MM.1S (cell line): ENCODE results near the gene AANAT.
A peak's percentile ranks its signal among the peaks of the same experiment; 100 is the strongest.

ENCODE experiments used
- DNase-seq: peaks from one replicate; pipeline ENCODE4 v3.0.0-alpha.2; 2015
- H2AFZ ChIP-seq: fragments of 300-600 bp; sonication (generic); 2 replicates; pipeline ENCODE4 v1.6.0; 2016; ENCODE audit warnings: antibody characterized with exemption, low read length
- H3F3A ChIP-seq: fragments of 300-600 bp; sonication (generic); 2 replicates; pipeline ENCODE4 v1.6.1; 2016; ENCODE audit warnings: mild to moderate bottlenecking, antibody characterized with exemption, low read length, moderate library complexity, mixed read lengths; ENCODE audit not compliant: insufficient read depth
- H3K27ac ChIP-seq: fragments of 300-600 bp; sonication (generic); 2 replicates; pipeline ENCODE4 v1.5.1; 2016; ENCODE audit warnings: mild to moderate bottlenecking, low read length
- H3K27me3 ChIP-seq: fragments of 300-600 bp; sonication (generic); replicated peaks from 2 replicates; pipeline ENCODE4 v1.6.0; 2016; ENCODE audit warnings: low read length; ENCODE audit not compliant: insufficient read depth
- H3K36me3 ChIP-seq: fragments of 300-600 bp; sonication (generic); replicated peaks from 2 replicates; pipeline ENCODE4 v1.6.1; 2016; ENCODE audit warnings: mild to moderate bottlenecking, low read length, mixed read lengths; ENCODE audit not compliant: insufficient read depth
- H3K4me1 ChIP-seq: fragments of 300-600 bp; sonication (generic); 2 replicates; pipeline ENCODE4 v1.6.1; 2016; ENCODE audit warnings: low read length, mixed read lengths
- H3K4me2 ChIP-seq: fragments of 300-600 bp; sonication (generic); 2 replicates; pipeline ENCODE4 v1.6.0; 2016; ENCODE audit warnings: low read depth, low read length
- H3K4me3 ChIP-seq: fragments of 300-600 bp; sonication (generic); 2 replicates; pipeline ENCODE4 v1.5.1; 2016; ENCODE audit warnings: low read length, mixed read lengths
- H3K79me2 ChIP-seq: fragments of 300-600 bp; sonication (generic); 2 replicates; pipeline ENCODE4 v1.6.1; 2016; ENCODE audit warnings: mixed run types, low read length, mixed read lengths
- H3K9ac ChIP-seq: fragments of 300-600 bp; sonication (generic); 2 replicates; pipeline ENCODE4 v1.6.1; 2016; ENCODE audit warnings: low read length, mixed read lengths
- H3K9me2 ChIP-seq: fragments of 300-600 bp; sonication (generic); replicated peaks from 2 replicates; pipeline ENCODE4 v1.6.1; 2016; ENCODE audit warnings: mild to moderate bottlenecking, low read length, mixed read lengths; ENCODE audit not compliant: insufficient read depth
- H3K9me3 ChIP-seq: fragments of 300-600 bp; sonication (generic); replicated peaks from 2 replicates; pipeline ENCODE4 v1.6.1; 2016; ENCODE audit warnings: mild to moderate bottlenecking, low read length, mixed read lengths; ENCODE audit not compliant: insufficient read depth
- H4K20me1 ChIP-seq: fragments of 300-600 bp; sonication (generic); 2 replicates; pipeline ENCODE4 v1.6.1; 2016; ENCODE audit warnings: mild to moderate bottlenecking, low read length, moderate library complexity, mixed read lengths; ENCODE audit not compliant: insufficient read depth
- EZH2 ChIP-seq: fragments of 300-600 bp; sonication (generic); optimal IDR thresholded peaks from 2 replicates; pipeline ENCODE3; 2017; ENCODE audit warnings: low read depth, mild to moderate bottlenecking, antibody characterized with exemption, low read length, mixed read lengths
- EZH2phosphoT487 ChIP-seq: fragments of 300-600 bp; sonication (generic); IDR thresholded peaks from 2 replicates; pipeline ENCODE4 v1.6.1; 2018; ENCODE audit warnings: antibody characterized with exemption, low read length
- TF ChIP-seq, protein P1 (sequence below): fragments of 300-600 bp; sonication (generic); IDR thresholded peaks from 2 replicates; pipeline ENCODE4 v1.5.1; 2016; ENCODE audit warnings: antibody characterized with exemption, low read length, mixed read lengths

Gene AANAT

DNA sequence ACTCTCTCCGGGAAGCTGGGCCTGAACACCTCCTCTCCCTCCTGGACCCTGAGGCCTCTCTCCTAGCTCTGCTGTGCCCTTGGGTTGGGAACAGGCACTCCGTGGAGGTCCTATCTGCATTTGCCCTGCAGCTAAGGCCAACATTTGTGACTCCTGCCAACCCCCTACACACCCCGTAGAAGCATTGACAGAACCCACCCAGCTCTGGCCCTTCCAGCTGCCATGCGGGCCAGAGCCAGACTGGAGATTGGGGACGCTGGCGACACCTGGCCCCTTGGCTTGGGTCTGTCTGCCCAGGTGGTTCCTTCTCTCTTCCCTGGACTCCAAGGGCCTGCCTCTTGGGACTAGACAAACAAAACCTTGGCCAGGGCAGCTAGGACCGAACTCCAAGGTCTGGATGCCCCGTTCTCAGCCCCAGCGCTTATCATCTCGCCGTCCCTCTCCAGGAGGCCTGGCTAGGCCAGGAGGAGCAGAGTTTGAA lies 34.5 kb downstream of the AANAT start:
- Histone ChIP-seq H3K9me3 (no peaks in the 10 kb centered on the region), H3K9me2 (no peaks in the 10 kb centered on the region), H4K20me1 (no peaks in the 10 kb centered on the region), H3K4me1 (peaks cover 39% of the 10 kb centered on the region), H3F3A (no peaks in the 10 kb centered on the region), H3K4me3 (peak overlapping the region; percentile 62), H3K27ac (peak overlapping the region; percentile 41; the same call in 1 of the 2 replicates), H3K79me2 (peaks cover 43% of the 10 kb centered on the region), H3K4me2 (peak overlapping the region; percentile 91), H3K9ac (peak overlapping the region; percentile 49; the same call in 1 of the 2 replicates), H3K36me3 (no peaks in the 10 kb centered on the region), H2AFZ (peak overlapping the region; percentile 91), H3K27me3 (no peaks in the 10 kb centered on the region)
- TF ChIP-seq EZH2 (no peak), EZH2phosphoT487 (no peak)
- TF ChIP-seq, protein P1, sequence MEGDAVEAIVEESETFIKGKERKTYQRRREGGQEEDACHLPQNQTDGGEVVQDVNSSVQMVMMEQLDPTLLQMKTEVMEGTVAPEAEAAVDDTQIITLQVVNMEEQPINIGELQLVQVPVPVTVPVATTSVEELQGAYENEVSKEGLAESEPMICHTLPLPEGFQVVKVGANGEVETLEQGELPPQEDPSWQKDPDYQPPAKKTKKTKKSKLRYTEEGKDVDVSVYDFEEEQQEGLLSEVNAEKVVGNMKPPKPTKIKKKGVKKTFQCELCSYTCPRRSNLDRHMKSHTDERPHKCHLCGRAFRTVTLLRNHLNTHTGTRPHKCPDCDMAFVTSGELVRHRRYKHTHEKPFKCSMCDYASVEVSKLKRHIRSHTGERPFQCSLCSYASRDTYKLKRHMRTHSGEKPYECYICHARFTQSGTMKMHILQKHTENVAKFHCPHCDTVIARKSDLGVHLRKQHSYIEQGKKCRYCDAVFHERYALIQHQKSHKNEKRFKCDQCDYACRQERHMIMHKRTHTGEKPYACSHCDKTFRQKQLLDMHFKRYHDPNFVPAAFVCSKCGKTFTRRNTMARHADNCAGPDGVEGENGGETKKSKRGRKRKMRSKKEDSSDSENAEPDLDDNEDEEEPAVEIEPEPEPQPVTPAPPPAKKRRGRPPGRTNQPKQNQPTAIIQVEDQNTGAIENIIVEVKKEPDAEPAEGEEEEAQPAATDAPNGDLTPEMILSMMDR, result no peak
- DNase-seq, result no peak

- Histone ChIP-seq H3K4me2 (no peak overlapping the region), H2AFZ (no peak overlapping the region), H3K27ac (no peak overlapping the region)
Observed at GRCh38 chr17:76502341-76503211, 35.2 kb downstream of the AANAT start.

GRCh38 chr17:76504117-76504516 lies 36.7 kb downstream of the AANAT start:
- H3K36me3 ChIP-seq, result no peaks in the 10 kb centered on the region
- H3F3A ChIP-seq, result no peaks in the 10 kb centered on the region
- no peaks in the 10 kb centered on the region for H3K27me3 ChIP-seq
- no peaks in the 10 kb centered on the region for H3K9me3 ChIP-seq
- H3K4me3 ChIP-seq, result no peak overlapping the region
- H3K4me1 ChIP-seq, result peaks cover 24% of the 10 kb centered on the region
- H3K9ac ChIP-seq, result no peak overlapping the region
- TF ChIP-seq, protein P1, result peak; percentile 43
- TF ChIP-seq EZH2phosphoT487 (no peak), EZH2 (no peak)
- no peak overlapping the region for H3K4me2 ChIP-seq
- H3K27ac ChIP-seq, result no peak overlapping the region
- peaks cover 20% of the 10 kb centered on the region for H3K79me2 ChIP-seq
- DNase-seq, result peak; percentile 42
- H4K20me1 ChIP-seq, result no peaks in the 10 kb centered on the region
- no peaks in the 10 kb centered on the region for H3K9me2 ChIP-seq
- H2AFZ ChIP-seq, result no peak overlapping the region

More at GRCh38 chr17:76502341-76503211, 35.2 kb downstream of the AANAT start:
- TF ChIP-seq EZH2, result no peak
- TF ChIP-seq EZH2phosphoT487, result no peak
- TF ChIP-seq, protein P1, result no peak
- Histone ChIP-seq H3K27me3 (no peaks in the 10 kb centered on the region), H3K4me1 (peaks cover 38% of the 10 kb centered on the region), H3K9me3 (no peaks in the 10 kb centered on the region), H3K9me2 (no peaks in the 10 kb centered on the region), H3K79me2 (peaks cover 36% of the 10 kb centered on the region), H4K20me1 (no peaks in the 10 kb centered on the region), H3K36me3 (no peaks in the 10 kb centered on the region), H3F3A (no peaks in the 10 kb centered on the region), H3K9ac (no peak overlapping the region), H3K4me3 (no peak overlapping the region)
- no peak for DNase-seq
